GM18498 (cell line): ENCODE data around the gene DCAF5.

Experiments used
- ATAC-seq: cut with Tn5 transposase; IDR thresholded peaks from one replicate; pipeline ENCODE4 v1.9.1; 2021; ENCODE audit warnings: mild to moderate bottlenecking, moderate library complexity; ENCODE audit not compliant: unreplicated experiment

DCAF5 gene

GRCh38 chr14:69105326-69105725 lies 47.6 kb downstream of the DCAF5 start:
- ATAC-seq = no peak

GRCh38 chr14:69101331-69101826 lies 51.5 kb downstream of the DCAF5 start:
- no peak for ATAC-seq

GRCh38 chr14:69097974-69098373 lies 54.9 kb downstream of the DCAF5 start:
- no peak for ATAC-seq

- ATAC-seq = no peak
Observed at GRCh38 chr14:69096781-69097475, 56.0 kb downstream of the DCAF5 start.

- no peak for ATAC-seq
Observed at GRCh38 chr14:69096246-69096645, 56.7 kb downstream of the DCAF5 start.

- no peak for ATAC-seq
Observed at GRCh38 chr14:69094481-69094880, 58.4 kb downstream of the DCAF5 start.

- ATAC-seq = no peak
Observed at GRCh38 chr14:69093631-69094421, 59.1 kb downstream of the DCAF5 start.

GRCh38 chr14:69092840-69093422 lies 60.0 kb downstream of the DCAF5 start:
- ATAC-seq = no peak

GRCh38 chr14:69091695-69092094 lies 61.2 kb downstream of the DCAF5 start:
- ATAC-seq = no peak

GRCh38 chr14:69091006-69091405 lies 61.9 kb downstream of the DCAF5 start:
- no peak for ATAC-seq

- ATAC-seq = no peak
Observed at GRCh38 chr14:69090187-69090789, 62.6 kb downstream of the DCAF5 start.

- no peak for ATAC-seq
Observed at GRCh38 chr14:69089046-69089445, 63.9 kb downstream of the DCAF5 start.

- ATAC-seq = no peak
Observed at GRCh38 chr14:69088586-69088985, 64.3 kb downstream of the DCAF5 start.

- ATAC-seq = no peak
Observed at GRCh38 chr14:69087061-69087461, 65.9 kb downstream of the DCAF5 start.

- ATAC-seq = no peak
Observed at GRCh38 chr14:69086537-69086936, 66.4 kb downstream of the DCAF5 start.

GRCh38 chr14:69084023-69084422 lies 68.9 kb downstream of the DCAF5 start:
- no peak for ATAC-seq

GRCh38 chr14:69083181-69083580 lies 69.7 kb downstream of the DCAF5 start:
- no peak for ATAC-seq

GRCh38 chr14:69081271-69081670 lies 71.6 kb downstream of the DCAF5 start:
- ATAC-seq = no peak

- ATAC-seq = no peak
Observed at GRCh38 chr14:69079747-69080146, 73.2 kb downstream of the DCAF5 start.

- ATAC-seq = no peak
Observed at GRCh38 chr14:69079188-69079742, 73.7 kb downstream of the DCAF5 start.

GRCh38 chr14:69077841-69078240 lies 75.1 kb downstream of the DCAF5 start:
- no peak for ATAC-seq
